Body of pancreas (tissue), 4 donors: ENCODE measurements around the gene PSMG4.

ENCODE experiments used
- POLR2A ChIP-seq, 3 donors: fragments of 450-650 bp; IDR thresholded peaks; one replicate each; pipeline ENCODE4 v1.6.1; 2016; ENCODE audit warnings: antibody characterized with exemption in 3 of 3, mild to moderate bottlenecking in 2 of 3
- TF ChIP-seq, protein P1 (sequence below), 7 experiments: fragments of 450-650 bp in 4 of 7; fragments of 200-600 bp in 3 of 7; sonication (generic) in 3 of 7; IDR thresholded peaks; one replicate each; pipeline ENCODE4 v1.5.1; 2016 to 2019; ENCODE audit warnings: antibody characterized with exemption in 7 of 7

DNA sequence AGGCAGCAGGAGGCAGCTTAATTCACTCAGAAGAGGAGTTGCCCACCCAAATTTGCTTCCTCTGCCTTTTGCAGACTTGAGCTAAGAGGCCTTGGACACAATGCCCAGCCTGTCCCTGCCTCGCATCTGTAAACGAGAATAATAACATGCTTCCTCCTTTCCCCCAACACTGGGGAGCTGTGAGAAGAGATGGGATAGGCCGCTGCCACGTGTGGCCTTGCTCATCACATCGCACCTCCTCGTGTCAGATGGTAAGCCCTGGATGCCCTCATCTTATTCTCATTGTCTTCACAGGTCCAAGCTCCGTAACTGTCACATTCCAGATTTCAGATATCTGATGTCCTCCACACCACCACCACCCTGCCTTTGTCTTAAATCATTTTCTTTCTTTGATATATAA lies 18.2 kb upstream of the PSMG4 start:
- TF ChIP-seq, protein P1, sequence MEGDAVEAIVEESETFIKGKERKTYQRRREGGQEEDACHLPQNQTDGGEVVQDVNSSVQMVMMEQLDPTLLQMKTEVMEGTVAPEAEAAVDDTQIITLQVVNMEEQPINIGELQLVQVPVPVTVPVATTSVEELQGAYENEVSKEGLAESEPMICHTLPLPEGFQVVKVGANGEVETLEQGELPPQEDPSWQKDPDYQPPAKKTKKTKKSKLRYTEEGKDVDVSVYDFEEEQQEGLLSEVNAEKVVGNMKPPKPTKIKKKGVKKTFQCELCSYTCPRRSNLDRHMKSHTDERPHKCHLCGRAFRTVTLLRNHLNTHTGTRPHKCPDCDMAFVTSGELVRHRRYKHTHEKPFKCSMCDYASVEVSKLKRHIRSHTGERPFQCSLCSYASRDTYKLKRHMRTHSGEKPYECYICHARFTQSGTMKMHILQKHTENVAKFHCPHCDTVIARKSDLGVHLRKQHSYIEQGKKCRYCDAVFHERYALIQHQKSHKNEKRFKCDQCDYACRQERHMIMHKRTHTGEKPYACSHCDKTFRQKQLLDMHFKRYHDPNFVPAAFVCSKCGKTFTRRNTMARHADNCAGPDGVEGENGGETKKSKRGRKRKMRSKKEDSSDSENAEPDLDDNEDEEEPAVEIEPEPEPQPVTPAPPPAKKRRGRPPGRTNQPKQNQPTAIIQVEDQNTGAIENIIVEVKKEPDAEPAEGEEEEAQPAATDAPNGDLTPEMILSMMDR (IDR thresholded peaks at IDR 0.05): no peak
- TF ChIP-seq POLR2A (IDR thresholded peaks at IDR 0.05): no peak
